Stimulated activated CD8-positive, alpha-beta memory T cell treated with anti-CD3 and anti-CD28 coated beads, Interleukin-15, amount 100 ng/mL, for 4 hours (primary cell): Measurements from ENCODE around the gene TCHP.

Experiments used
- DNase-seq, 2 donors: peaks; one replicate each; pipeline ENCODE4 v3.0.0-alpha.2; 2020; ENCODE audit warnings: low read depth in 2 of 2

The TCHP gene

GRCh38 chr12:109961612-109962011 is 61.5 kb downstream of the TCHP start:
- DNase-seq, result no peak

- DNase-seq, result no peak
Observed at GRCh38 chr12:109962398-109962797, 62.3 kb downstream of the TCHP start.

GRCh38 chr12:109963330-109963729 is 63.3 kb downstream of the TCHP start:
- DNase-seq, result no peak

- no peak for DNase-seq
Observed at GRCh38 chr12:109963743-109964429, 63.8 kb downstream of the TCHP start.

GRCh38 chr12:109966546-109966945 is 66.5 kb downstream of the TCHP start:
- no peak for DNase-seq

- DNase-seq, result no peak
Observed at GRCh38 chr12:109967383-109968031, 67.4 kb downstream of the TCHP start.
